WTC11 (cell line): ENCODE results near the gene XKR7. TPM values are rescaled to one million over a fixed set of nuclear protein-coding genes. Genes with fewer than 3 reads are reported as not detected.

Experiments used
- ATAC-seq: fragments of 200-7000 bp; cut with Tn5 transposase; 2 replicates; pipeline ENCODE4 v1.10.0; 2021; ENCODE audit warnings: mild to moderate bottlenecking, moderate library complexity
- CTCF ChIA-PET: fragments of 300-600 bp; sonication (Branson Sonifier 250); formaldehyde crosslinking; loops from one replicate; lab custom pipeline; 2021; ENCODE audit warnings: antibody characterized with exemption; lab: Charles Lee
- POLR2A ChIA-PET: fragments of 350-600 bp; sonication (Branson Sonifier 250); formaldehyde crosslinking; loops from one replicate; lab custom pipeline; 2021; ENCODE audit warnings: antibody characterized with exemption; lab: Charles Lee
- DNase-seq: peaks from one replicate; pipeline ENCODE4 v3.0.0; 2021; ENCODE audit warnings: low spot score
- H3K27ac Mint-ChIP-seq: 2 replicates; pipeline ENCODE4 v1.8.0; 2021; ENCODE audit warnings: mixed read lengths
- H3K27me3 Mint-ChIP-seq: 2 replicates; pipeline ENCODE4 v1.8.0; 2021; ENCODE audit warnings: low read depth, mild to moderate bottlenecking, moderate library complexity, mixed read lengths
- H3K36me3 Mint-ChIP-seq: 2 replicates; pipeline ENCODE4 v1.8.0; 2021; ENCODE audit warnings: mixed read lengths
- H3K4me1 Mint-ChIP-seq: 2 replicates; pipeline ENCODE4 v1.8.0; 2022; ENCODE audit warnings: mixed read lengths
- H3K4me3 Mint-ChIP-seq: 2 replicates; pipeline ENCODE4 v1.8.0; 2021; ENCODE audit warnings: mild to moderate bottlenecking, moderate library complexity, mixed read lengths
- H3K9me3 Mint-ChIP-seq: 2 replicates; pipeline ENCODE4 v1.8.0; 2021; ENCODE audit warnings: mixed read lengths
- ARID4B ChIP-seq: sonication (generic); formaldehyde crosslinking; IDR thresholded peaks from 2 replicates; pipeline ENCODE4 v1.8.0; 2023; ENCODE audit warnings: missing genetic modification reagents, mild to moderate bottlenecking, borderline replicate concordance
- ETV6 ChIP-seq: sonication (generic); formaldehyde crosslinking; IDR thresholded peaks from 2 replicates; pipeline ENCODE4 v1.8.1; 2022; ENCODE audit warnings: mild to moderate bottlenecking, missing genetic modification reagents
- FOXJ3 ChIP-seq: sonication (generic); formaldehyde crosslinking; IDR thresholded peaks from 2 replicates; pipeline ENCODE4 v1.9.0; 2021; ENCODE audit warnings: missing genetic modification reagents, mild to moderate bottlenecking, borderline replicate concordance
- GTF2I ChIP-seq: fragments of 250-450 bp; sonication (Bioruptor Pico); conservative IDR thresholded peaks from 2 replicates; pipeline ENCODE4 v1.4.0; 2021; ENCODE audit warnings: mild to moderate bottlenecking
- KAT7 ChIP-seq: sonication (generic); formaldehyde crosslinking; IDR thresholded peaks from 2 replicates; pipeline ENCODE4 v1.8.1; 2023; ENCODE audit warnings: missing genetic modification reagents, mild to moderate bottlenecking, borderline replicate concordance
- MYBL2 ChIP-seq: sonication (generic); formaldehyde crosslinking; IDR thresholded peaks from 2 replicates; pipeline ENCODE4 v1.8.1; 2023; ENCODE audit warnings: mild to moderate bottlenecking, moderate library complexity, missing genetic modification reagents
- RORB ChIP-seq: fragments of 250-450 bp; sonication (Bioruptor Pico); IDR thresholded peaks from 2 replicates; pipeline ENCODE4 v1.9.0; 2021; ENCODE audit warnings: mild to moderate bottlenecking
- USF2 ChIP-seq: sonication (generic); formaldehyde crosslinking; IDR thresholded peaks from 2 replicates; pipeline ENCODE4 v1.8.1; 2023; ENCODE audit warnings: mild to moderate bottlenecking, missing genetic modification reagents, moderate library complexity
- ZBTB21 ChIP-seq: sonication (generic); formaldehyde crosslinking; IDR thresholded peaks from 2 replicates; pipeline ENCODE4 v1.8.1; 2023; ENCODE audit warnings: mild to moderate bottlenecking, missing genetic modification reagents, borderline replicate concordance
- ZBTB43 ChIP-seq: sonication (generic); formaldehyde crosslinking; IDR thresholded peaks from 2 replicates; pipeline ENCODE4 v1.8.1; 2023; ENCODE audit warnings: mild to moderate bottlenecking, missing genetic modification reagents
- ZNF317 ChIP-seq: sonication (generic); formaldehyde crosslinking; IDR thresholded peaks from 2 replicates; pipeline ENCODE4 v1.8.1; 2023; ENCODE audit warnings: low read depth, mild to moderate bottlenecking, moderate library complexity, missing genetic modification reagents, borderline replicate concordance
- total RNA-seq: library from RNA; stranded (reverse); gene quantifications from 3 replicates; pipeline ENCODE4 v1.2.3, GENCODE V29; 2021

The XKR7 gene
- total RNA-seq, 1 experiment from 2014 or later = 2.5 TPM

GRCh38 chr20:31974296-31974695, 6.3 kb downstream of the XKR7 start:
- POLR2A ChIA-PET = interaction anchor here (1.0 kb wide), 1 partner anchor 20 kb away, joined by 3 read pairs; no protein-coding TSS in a partner anchor
- Mint-ChIP-seq H3K9me3 (no peaks in the 10 kb centered on the region), H3K4me1 (peaks cover 23% of the 10 kb centered on the region), H3K4me3 (no peak overlapping the region), H3K27me3 (peaks cover 10% of the 10 kb centered on the region), H3K36me3 (no peaks in the 10 kb centered on the region), H3K27ac (no peak overlapping the region)
- no peak for DNase-seq
- no peak for TF ChIP-seq ZBTB43
- TF ChIP-seq RORB = no peak
- no peak for TF ChIP-seq MYBL2 (CRISPR knock-in tag)
- no peak for TF ChIP-seq GTF2I
- TF ChIP-seq ARID4B = no peak
- no peak for TF ChIP-seq ZNF317 (CRISPR knock-in tag)
- TF ChIP-seq FOXJ3 (CRISPR knock-in tag) = no peak
- CTCF ChIA-PET = interaction anchor here (0.6 to 2.0 kb wide), 7 partner anchors 22 to 141 kb away, joined by 3 to 23 read pairs (median 5); partner anchors contain the start of gene PDRG1
- ATAC-seq = no peak

GRCh38 chr20:31974951-31975487, 7.1 kb downstream of the XKR7 start:
- Mint-ChIP-seq H3K9me3 (no peaks in the 10 kb centered on the region), H3K27me3 (peaks cover 4% of the 10 kb centered on the region; the same call in 1 of the 2 replicates), H3K27ac (peak overlapping the region; percentile 82), H3K4me3 (peak overlapping the region; percentile 30), H3K36me3 (no peaks in the 10 kb centered on the region), H3K4me1 (peaks cover 20% of the 10 kb centered on the region)
- CTCF ChIA-PET = interaction anchor here (0.6 to 2.0 kb wide), 12 partner anchors 18 to 141 kb away, joined by 3 to 23 read pairs (median 6); partner anchors contain the start of gene PDRG1
- TF ChIP-seq KAT7 (CRISPR knock-in tag) (no peak), USF2 (CRISPR knock-in tag) (peak; percentile 56; the same call in 1 of the 2 replicates), ZBTB21 (CRISPR knock-in tag) (no peak), ARID4B (no peak), ETV6 (CRISPR knock-in tag) (0 out of 2 replicates have a peak, but pooled peaks have one; percentile 16), ZBTB43 (no peak)
- DNase-seq (peak; percentile 43), ATAC-seq (peak; percentile 92)
- POLR2A ChIA-PET = interaction anchor here (0.7 to 1.0 kb wide), 2 partner anchors 10 to 19 kb away, joined by 3 read pairs; no protein-coding TSS in a partner anchor
